Stomach (tissue), 9 donors: ENCODE measurements around the gene RBM15. TPM values are rescaled to one million over a fixed set of nuclear protein-coding genes. Genes with fewer than 3 reads are reported as not detected.

Experiments used
- DNase-seq, 2 donors: peaks; one replicate each; pipeline versions ENCODE4 v3.0.0 to v3.0.0-alpha.2; 2013 to 2019
- H3K27ac ChIP-seq, 5 donors: fragments of 200-600 bp in 4 of 5; sonication (generic) in 4 of 5; one replicate each; pipeline ENCODE4 v1.5.1; 2013 to 2019; ENCODE audit warnings: mild to moderate bottlenecking in 1 of 5, moderate library complexity in 1 of 5
- H3K27me3 ChIP-seq, 3 donors: fragments of 200-600 bp; sonication (generic); one replicate each; pipeline ENCODE4 v1.5.1; 2017 to 2019; ENCODE audit warnings: mixed run types in 1 of 3
- H3K36me3 ChIP-seq, 4 donors: fragments of 200-600 bp; sonication (generic); 1 replicate in 3 of 4; 2 replicates in 1 of 4; pipeline ENCODE4 v1.5.1; 2016 to 2019
- H3K4me1 ChIP-seq, 4 donors: fragments of 200-600 bp; sonication (generic); one replicate each; pipeline ENCODE4 v1.5.1; 2016 to 2019
- H3K4me3 ChIP-seq, 4 donors: fragments of 200-600 bp; sonication (generic) in 3 of 4; one replicate each; pipeline ENCODE4 v1.5.1; 2016 to 2019; ENCODE audit warnings: mild to moderate bottlenecking in 1 of 4
- H3K9me3 ChIP-seq, 4 donors: fragments of 200-600 bp; sonication (generic); one replicate each; pipeline ENCODE4 v1.5.1; 2016 to 2019
- CTCF ChIP-seq, 7 experiments: fragments of 450-650 bp in 4 of 7; fragments of 200-600 bp in 3 of 7; sonication (generic) in 3 of 7; IDR thresholded peaks; one replicate each; pipeline ENCODE4 v1.5.1; 2016 to 2019; ENCODE audit warnings: antibody characterized with exemption in 7 of 7, control low read depth in 2 of 7, mild to moderate bottlenecking in 1 of 7
- EP300 ChIP-seq: sonication (generic); formaldehyde crosslinking; IDR thresholded peaks from one replicate; pipeline ENCODE4 v1.6.1; 2017; ENCODE audit warnings: antibody characterized with exemption
- POLR2A ChIP-seq, 4 donors: fragments of 450-650 bp; IDR thresholded peaks; one replicate each; pipeline ENCODE4 v1.6.1; 2016; ENCODE audit warnings: antibody characterized with exemption in 4 of 4, control low read depth in 2 of 4, mild to moderate bottlenecking in 1 of 4, moderate library complexity in 1 of 4
- POLR2AphosphoS5 ChIP-seq, 3 donors: sonication (generic); formaldehyde crosslinking; IDR thresholded peaks; one replicate each; pipeline ENCODE4 v1.6.1; 2016; ENCODE audit warnings: antibody characterized with exemption in 3 of 3
- WGBS, 5 donors: extraction: QIAGEN DNeasy Blood & Tissue Kit in 3 of 5; methylation state at CpG; one replicate each; pipeline versions ENCODE4 v1.1.5 to v1.1.7; 2013 to 2018; 5-methylcytosine and 5-hydroxymethylcytosine counted together
- intact Hi-C: fragments of 100-400 bp; cut with DNase I; formaldehyde crosslinking; loops from one replicate; pipeline ENCODE4 v1.15.1; 2023; ENCODE audit warnings: low total_unique reads
- polyA plus RNA-seq, 3 donors: library from polyadenylated mRNA; stranded (reverse); fragments of 200-250 nt; gene quantifications; one replicate each; pipeline ENCODE4 v1.2.3, GENCODE V29; 2013
- total RNA-seq, 5 donors: library from RNA; depleted of rRNA; stranded (reverse); fragments of >200 nt; gene quantifications; one replicate each; pipeline versions ENCODE4 v1.1.0 to v1.2.3, GENCODE V29; 2014 to 2016
- donor health status: healthy with polysubstance abuse.
- donor health status: Bipolar disorder and iron deficiency.
- donor health status: healthy.

Gene RBM15
- total and polyA plus RNA-seq, 8 donors: 1.5 to 58.6 (median 34.1) TPM

GRCh38 chr1:110328700-110329099 lies 10.5 kb upstream of the RBM15 start:
- intact Hi-C loops: no loop called here
- Histone ChIP-seq H3K4me3 (no peak overlapping the region), H3K27ac (no peak overlapping the region), H3K36me3 (no peaks in the 10 kb centered on the region), H3K4me1 (peaks cover 0 to 5% (median 0%) of the 10 kb centered on the region in 4 donors), H3K9me3 (no peaks in the 10 kb centered on the region), H3K27me3 (no peaks in the 10 kb centered on the region)
- TF ChIP-seq EP300 (no peak), POLR2A (IDR thresholded peaks at IDR 0.05) (no peak), POLR2AphosphoS5 (IDR thresholded peaks at IDR 0.05) (no peak), CTCF (IDR thresholded peaks at IDR 0.05) (no peak)
- WGBS, 5 donors: 93 to 97% (median 94%) methylated on average over 3 of the region's 3 CpGs
- DNase-seq: no peak

GRCh38 chr1:110335265-110335664 lies 3.9 kb upstream of the RBM15 start:
- intact Hi-C loops: no loop called here
- Histone ChIP-seq H3K4me3 (no peak overlapping the region), H3K27ac (peak overlapping the region in 2 of 5 donors; percentile 27 to 98), H3K36me3 (no peaks in the 10 kb centered on the region), H3K9me3 (no peaks in the 10 kb centered on the region), H3K27me3 (no peaks in the 10 kb centered on the region), H3K4me1 (peaks cover 13 to 29% (median 25%) of the 10 kb centered on the region in 4 donors)
- WGBS, 5 donors: 85 to 100% (median 100%) methylated on average over 1 of the region's 1 CpG
- no peak for TF ChIP-seq CTCF (IDR thresholded peaks at IDR 0.05)
- no peak for TF ChIP-seq POLR2A (IDR thresholded peaks at IDR 0.05)
- no peak for TF ChIP-seq POLR2AphosphoS5 (IDR thresholded peaks at IDR 0.05)
- TF ChIP-seq EP300: no peak
- no peak for DNase-seq

GRCh38 chr1:110336300-110337039 lies 2.7 kb upstream of the RBM15 start:
- Histone ChIP-seq H3K4me3 (no peak overlapping the region), H3K9me3 (no peaks in the 10 kb centered on the region), H3K27me3 (no peaks in the 10 kb centered on the region), H3K27ac (peak overlapping the region; percentile 38 to 98 (median 98)), H3K4me1 (peaks cover 25 to 41% (median 34%) of the 10 kb centered on the region in 4 donors), H3K36me3 (peaks cover 7 to 10% (median 8%) of the 10 kb centered on the region in 4 donors)
- WGBS, 5 donors: 19 to 33% (median 23%) methylated on average over 1 of the region's 1 CpG
- intact Hi-C loops: no loop called here
- TF ChIP-seq EP300: no peak
- TF ChIP-seq CTCF (IDR thresholded peaks at IDR 0.05): no peak
- no peak for TF ChIP-seq POLR2AphosphoS5 (IDR thresholded peaks at IDR 0.05)
- TF ChIP-seq POLR2A (IDR thresholded peaks at IDR 0.05): no peak
- DNase-seq: no peak

- 0 to 3% (median 1%) methylated on average over 35 to 36 of the region's 36 CpGs for WGBS, 5 donors
- peaks cover 7 to 23% (median 18%) of the 10 kb centered on the region in 4 donors for H3K36me3 ChIP-seq
- TF ChIP-seq POLR2A (IDR thresholded peaks at IDR 0.05) (peak in 1 of 4 donors; percentile 27), POLR2AphosphoS5 (IDR thresholded peaks at IDR 0.05) (peak in 1 of 3 donors; percentile 90), EP300 (no peak)
- H3K9me3 ChIP-seq: no peaks in the 10 kb centered on the region
- H3K4me3 ChIP-seq: peak overlapping the region; percentile 90 to 95 (median 92)
- H3K4me1 ChIP-seq: peaks cover 39 to 54% (median 47%) of the 10 kb centered on the region in 4 donors
- no peaks in the 10 kb centered on the region for H3K27me3 ChIP-seq
- H3K27ac ChIP-seq: peak overlapping the region; percentile 97 to 100 (median 98)
- intact Hi-C loops: no loop called here
- peak; percentile 53 to 82 for DNase-seq
Measured at GRCh38 chr1:110337704-110338308, 1.4 kb upstream of the RBM15 start.
